Activated CD4-positive, alpha-beta T cell treated with anti-CD3 and anti-CD28 coated beads, Interleukin-2, amount 10 ng/mL, durations not matched to agents 7 days and 5 days (primary cell): ENCODE measurements around the gene BMP2K. TPM values are rescaled to one million over a fixed set of nuclear protein-coding genes. Genes with fewer than 3 reads are reported as not detected.

Experiments used
- CTCF ChIA-PET: fragments of 350-600 bp; sonication (Branson Sonifier 250); formaldehyde crosslinking; loops from one replicate; lab custom pipeline; 2021; ENCODE audit warnings: antibody characterized with exemption; lab: Charles Lee
- POLR2A ChIA-PET: fragments of 350-600 bp; sonication (Branson Sonifier 250); formaldehyde crosslinking; loops from one replicate; lab custom pipeline; 2021; ENCODE audit warnings: antibody characterized with exemption; lab: Charles Lee
- DNase-seq: peaks from one replicate; pipeline ENCODE4 v3.0.0-alpha.2; 2020
- H3K27ac Mint-ChIP-seq: one replicate; pipeline ENCODE4 v1.8.0; 2021; ENCODE audit warnings: mild to moderate bottlenecking, moderate library complexity, mixed read lengths
- H3K27me3 Mint-ChIP-seq: one replicate; pipeline ENCODE4 v1.8.0; 2021; ENCODE audit warnings: mixed read lengths
- H3K36me3 Mint-ChIP-seq: one replicate; pipeline ENCODE4 v1.8.0; 2021; ENCODE audit warnings: low read depth, mixed read lengths
- H3K4me1 Mint-ChIP-seq: one replicate; pipeline ENCODE4 v1.8.0; 2021; ENCODE audit warnings: mixed read lengths
- H3K4me3 Mint-ChIP-seq: one replicate; pipeline ENCODE4 v1.8.0; 2021; ENCODE audit warnings: mild to moderate bottlenecking, moderate library complexity, mixed read lengths
- H3K9me3 Mint-ChIP-seq: one replicate; pipeline ENCODE4 v1.8.0; 2021; ENCODE audit warnings: mixed read lengths
- total RNA-seq, 2 experiments: library from RNA; stranded (reverse); gene quantifications; one replicate each; pipeline ENCODE4 v1.2.3, GENCODE V29; 2021

BMP2K gene
- total RNA-seq, 2 experiments from 2014 or later = 23.2 to 31.3 TPM

DNA sequence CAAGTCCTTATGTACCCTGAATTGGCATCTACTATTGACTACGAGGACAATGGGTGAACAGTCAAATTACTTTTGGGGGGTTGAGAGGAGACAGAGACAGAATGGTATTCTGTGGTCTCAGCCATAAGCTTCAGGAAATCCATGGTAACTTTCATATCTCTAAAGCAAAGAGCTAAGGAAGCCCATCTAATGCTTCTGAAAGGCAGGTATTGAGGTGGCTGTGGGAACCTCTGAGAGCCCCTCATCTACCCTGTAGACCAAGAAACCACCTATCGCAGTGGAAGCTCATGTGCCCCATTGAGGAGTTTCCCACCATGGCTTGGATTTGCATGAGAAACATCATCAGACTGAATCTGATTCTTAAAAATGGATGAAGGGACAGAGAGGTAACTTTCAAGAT is 23.1 kb upstream of the BMP2K start:
- no peaks in the 10 kb centered on the region for H3K27me3 Mint-ChIP-seq
- no peak overlapping the region for H3K27ac Mint-ChIP-seq
- POLR2A ChIA-PET = no interaction called here
- no peaks in the 10 kb centered on the region for H3K36me3 Mint-ChIP-seq
- no peaks in the 10 kb centered on the region for H3K4me1 Mint-ChIP-seq
- DNase-seq = no peak
- CTCF ChIA-PET = interaction anchor here (1.0 to 1.3 kb wide), 2 partner anchors 9 to 17 kb away, joined by 3 read pairs; no protein-coding TSS in a partner anchor
- H3K9me3 Mint-ChIP-seq = no peaks in the 10 kb centered on the region
- H3K4me3 Mint-ChIP-seq = no peak overlapping the region

DNA sequence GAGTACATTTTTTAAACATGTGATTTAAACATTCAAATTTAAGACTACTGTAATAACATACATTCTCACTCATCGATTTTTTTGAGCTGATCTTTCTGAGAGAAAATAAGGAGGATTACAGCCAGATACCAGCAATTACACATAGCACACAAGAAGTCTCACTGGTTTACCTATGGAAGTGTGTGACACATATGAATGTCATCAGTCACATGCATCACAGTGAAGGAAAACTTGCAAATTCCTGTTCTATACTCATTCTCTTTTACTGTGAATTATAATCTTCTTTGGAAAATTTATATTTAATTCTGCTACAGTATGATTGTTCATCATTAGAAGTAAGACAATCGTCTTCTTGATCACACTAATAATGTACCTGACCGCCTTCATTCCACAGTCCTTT is 21.3 kb upstream of the BMP2K start:
- no peaks in the 10 kb centered on the region for H3K4me1 Mint-ChIP-seq
- ChIA-PET POLR2A (no interaction called here), CTCF (interaction anchor here (0.6 kb wide), 1 partner anchor 33 kb away, joined by 5 read pairs; no protein-coding TSS in a partner anchor)
- DNase-seq = no peak
- H3K36me3 Mint-ChIP-seq = no peaks in the 10 kb centered on the region
- H3K4me3 Mint-ChIP-seq = no peak overlapping the region
- H3K27ac Mint-ChIP-seq = no peak overlapping the region
- H3K27me3 Mint-ChIP-seq = no peaks in the 10 kb centered on the region
- no peaks in the 10 kb centered on the region for H3K9me3 Mint-ChIP-seq

DNA sequence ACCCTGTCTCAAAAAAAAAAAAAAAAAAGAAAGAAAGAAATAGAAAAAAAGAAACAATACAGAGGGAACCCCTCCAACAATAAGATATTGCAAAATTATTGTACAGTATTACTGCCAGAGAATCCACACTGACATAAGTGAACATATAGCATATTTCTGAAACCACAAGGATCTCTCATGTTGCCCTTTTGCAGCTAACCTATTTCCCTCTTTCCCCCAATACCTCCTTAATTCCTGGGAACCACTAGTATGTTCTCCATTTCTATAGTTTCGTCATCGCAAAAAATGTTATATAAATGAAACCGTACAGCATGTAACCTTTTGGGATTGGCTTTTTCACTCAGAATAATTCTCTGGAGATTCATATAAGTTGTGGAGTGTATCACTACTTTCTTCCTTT is 20.0 kb upstream of the BMP2K start:
- Mint-ChIP-seq H3K4me1 (no peaks in the 10 kb centered on the region), H3K4me3 (no peak overlapping the region), H3K27me3 (no peaks in the 10 kb centered on the region), H3K27ac (no peak overlapping the region), H3K36me3 (no peaks in the 10 kb centered on the region), H3K9me3 (peaks cover 2% of the 10 kb centered on the region)
- DNase-seq = no peak
- POLR2A ChIA-PET = no interaction called here
- CTCF ChIA-PET = interaction anchor here (0.6 to 0.7 kb wide), 2 partner anchors 122 to 161 kb away, joined by 3 to 4 read pairs; no protein-coding TSS in a partner anchor

DNA sequence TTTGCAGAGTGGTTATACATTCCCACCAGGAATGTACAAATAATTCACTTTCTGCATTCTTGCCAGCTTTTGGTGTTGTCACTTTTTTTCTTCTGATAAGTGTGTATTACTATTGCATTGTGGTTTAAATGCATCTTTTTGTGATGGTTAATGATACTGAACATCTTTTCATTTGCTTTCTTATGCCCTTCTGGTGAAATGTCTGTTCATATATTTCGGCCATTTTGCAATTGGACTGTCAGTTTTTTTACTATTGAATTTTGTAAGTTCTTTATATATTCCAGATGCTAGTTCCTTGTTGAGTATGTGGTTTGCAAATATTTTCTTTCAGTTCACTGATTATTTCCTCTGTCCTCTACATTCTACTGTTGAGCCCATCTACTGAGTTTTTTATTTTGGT is 19.4 kb upstream of the BMP2K start:
- no peak overlapping the region for H3K4me3 Mint-ChIP-seq
- peaks cover 2% of the 10 kb centered on the region for H3K9me3 Mint-ChIP-seq
- DNase-seq = no peak
- CTCF ChIA-PET = no interaction called here
- H3K27ac Mint-ChIP-seq = no peak overlapping the region
- no peaks in the 10 kb centered on the region for H3K4me1 Mint-ChIP-seq
- H3K36me3 Mint-ChIP-seq = no peaks in the 10 kb centered on the region
- H3K27me3 Mint-ChIP-seq = no peaks in the 10 kb centered on the region
- POLR2A ChIA-PET = no interaction called here

DNA sequence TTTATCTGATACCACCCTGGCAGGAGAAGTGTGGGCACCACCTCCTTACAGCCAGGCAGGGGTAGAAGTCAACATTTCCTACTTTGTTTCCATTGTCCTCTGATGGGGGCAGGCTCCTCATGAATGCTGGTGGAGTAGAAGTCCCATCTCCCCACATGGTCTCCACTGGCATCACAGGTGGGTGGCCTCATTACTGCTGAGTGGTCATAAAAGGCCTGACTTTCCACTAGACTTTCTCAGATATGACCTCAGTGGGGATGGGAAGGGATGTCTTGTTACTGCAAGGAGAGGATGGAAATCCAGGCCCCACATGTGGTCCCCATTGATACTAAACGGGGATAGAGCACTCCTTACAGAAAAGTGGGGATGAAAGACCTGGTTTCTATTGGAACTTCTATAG is 18.6 kb upstream of the BMP2K start:
- Mint-ChIP-seq H3K4me1 (no peaks in the 10 kb centered on the region), H3K36me3 (no peaks in the 10 kb centered on the region), H3K4me3 (no peak overlapping the region), H3K9me3 (peaks cover 2% of the 10 kb centered on the region), H3K27me3 (no peaks in the 10 kb centered on the region), H3K27ac (no peak overlapping the region)
- CTCF ChIA-PET = no interaction called here
- no peak for DNase-seq
- POLR2A ChIA-PET = no interaction called here

DNA sequence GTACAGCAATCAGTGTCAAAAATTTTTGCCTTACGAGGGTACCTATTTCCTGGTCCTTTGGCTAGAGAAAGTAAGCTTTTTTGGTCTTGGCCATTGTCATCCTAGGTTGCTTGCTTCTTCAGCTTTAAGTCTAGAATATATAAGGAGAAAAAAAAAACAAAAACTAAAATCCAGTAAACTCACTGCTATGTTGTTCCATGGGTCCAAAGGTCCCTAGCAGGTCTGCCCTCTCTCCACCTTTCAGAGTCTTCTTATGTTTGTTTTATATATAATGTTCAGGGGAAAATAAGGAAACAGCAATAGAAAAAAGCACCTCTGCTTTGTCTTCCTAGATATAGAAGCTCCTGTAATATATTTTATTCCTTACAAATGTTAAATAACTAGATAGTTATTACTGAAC is 18.1 kb upstream of the BMP2K start:
- no peaks in the 10 kb centered on the region for H3K4me1 Mint-ChIP-seq
- no peak overlapping the region for H3K4me3 Mint-ChIP-seq
- H3K27ac Mint-ChIP-seq = no peak overlapping the region
- no peaks in the 10 kb centered on the region for H3K27me3 Mint-ChIP-seq
- POLR2A ChIA-PET = no interaction called here
- CTCF ChIA-PET = no interaction called here
- H3K36me3 Mint-ChIP-seq = no peaks in the 10 kb centered on the region
- peaks cover 2% of the 10 kb centered on the region for H3K9me3 Mint-ChIP-seq
- no peak for DNase-seq

DNA sequence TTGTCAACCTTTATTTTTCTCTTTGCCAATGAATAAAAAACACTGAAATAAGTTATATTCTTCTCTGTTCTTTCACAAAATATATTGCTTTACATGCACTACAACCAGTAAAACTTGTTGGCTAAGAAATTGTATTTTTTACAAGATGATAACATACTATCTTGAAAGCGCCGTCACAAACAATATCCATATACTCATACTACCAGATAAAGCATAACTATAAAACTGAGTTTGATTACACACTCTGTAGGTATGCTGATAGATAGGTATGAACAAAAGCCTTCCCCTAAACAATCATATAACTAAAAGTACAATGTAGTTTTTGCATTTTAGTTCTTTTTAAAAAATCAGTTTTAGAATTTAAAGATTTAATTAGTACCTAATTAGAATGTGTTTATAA is 13.6 kb upstream of the BMP2K start:
- no peaks in the 10 kb centered on the region for H3K36me3 Mint-ChIP-seq
- no peak for DNase-seq
- H3K9me3 Mint-ChIP-seq = peaks cover 2% of the 10 kb centered on the region
- H3K4me3 Mint-ChIP-seq = no peak overlapping the region
- ChIA-PET POLR2A (no interaction called here), CTCF (interaction anchor here (1.3 kb wide), 1 partner anchor 9 kb away, joined by 3 read pairs; no protein-coding TSS in a partner anchor)
- no peak overlapping the region for H3K27ac Mint-ChIP-seq
- peaks cover 2% of the 10 kb centered on the region for H3K27me3 Mint-ChIP-seq
- peaks cover 3% of the 10 kb centered on the region for H3K4me1 Mint-ChIP-seq

DNA sequence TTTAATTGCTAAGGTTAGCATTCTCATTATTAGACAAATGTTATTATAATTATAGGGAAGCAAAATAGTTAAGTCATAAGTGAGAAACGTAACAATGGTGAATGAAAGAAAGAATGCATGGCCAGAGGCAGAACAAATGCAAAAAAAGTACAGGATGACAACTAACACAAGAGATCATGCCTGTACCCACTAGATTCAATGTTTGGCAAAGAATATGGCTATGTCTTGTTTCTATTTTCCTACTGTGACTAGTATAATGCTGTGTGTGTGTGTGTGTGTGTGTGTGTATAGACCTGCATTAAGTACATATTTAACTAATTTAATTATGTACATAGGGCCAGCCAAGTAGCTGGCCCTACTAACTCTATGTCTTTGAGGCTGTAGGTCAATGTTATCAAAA is 12.9 kb upstream of the BMP2K start:
- peaks cover 2% of the 10 kb centered on the region for H3K9me3 Mint-ChIP-seq
- H3K36me3 Mint-ChIP-seq = no peaks in the 10 kb centered on the region
- ChIA-PET CTCF (no interaction called here), POLR2A (no interaction called here)
- no peak for DNase-seq
- no peak overlapping the region for H3K27ac Mint-ChIP-seq
- H3K4me3 Mint-ChIP-seq = no peak overlapping the region
- H3K27me3 Mint-ChIP-seq = peaks cover 2% of the 10 kb centered on the region
- peaks cover 10% of the 10 kb centered on the region for H3K4me1 Mint-ChIP-seq

DNA sequence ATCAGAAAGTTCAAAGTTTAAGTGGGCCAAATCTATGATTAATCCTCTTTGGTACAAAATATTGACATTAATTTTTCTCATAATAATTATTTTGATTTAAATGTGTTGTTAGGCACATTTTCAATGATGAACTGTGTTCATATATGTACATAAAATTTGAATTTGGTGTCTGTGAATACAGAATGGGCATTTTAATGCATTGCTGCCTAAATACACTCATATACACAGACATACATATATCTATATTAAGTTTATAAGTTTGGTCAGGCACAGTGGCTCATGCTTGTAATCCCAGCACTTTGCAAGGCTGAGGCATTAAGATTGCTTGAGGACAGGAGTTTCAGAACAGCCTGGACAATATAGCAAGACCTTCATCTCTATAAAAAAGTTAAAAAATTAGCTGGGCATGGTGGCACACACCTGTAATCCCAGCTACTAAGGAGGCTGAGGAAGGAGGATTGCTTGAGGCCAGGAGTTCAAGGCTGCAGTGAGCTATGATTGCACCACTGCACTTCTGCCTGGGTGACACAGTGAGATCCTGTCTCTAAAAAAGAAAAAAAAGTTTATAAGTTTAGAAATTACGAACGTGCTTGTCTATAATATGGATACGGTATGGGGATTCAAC is 12.3 kb upstream of the BMP2K start:
- Mint-ChIP-seq H3K4me1 (peaks cover 14% of the 10 kb centered on the region), H3K4me3 (no peak overlapping the region), H3K27me3 (peaks cover 2% of the 10 kb centered on the region), H3K27ac (no peak overlapping the region), H3K36me3 (no peaks in the 10 kb centered on the region), H3K9me3 (peaks cover 2% of the 10 kb centered on the region)
- POLR2A ChIA-PET = no interaction called here
- CTCF ChIA-PET = no interaction called here
- DNase-seq = no peak

DNA sequence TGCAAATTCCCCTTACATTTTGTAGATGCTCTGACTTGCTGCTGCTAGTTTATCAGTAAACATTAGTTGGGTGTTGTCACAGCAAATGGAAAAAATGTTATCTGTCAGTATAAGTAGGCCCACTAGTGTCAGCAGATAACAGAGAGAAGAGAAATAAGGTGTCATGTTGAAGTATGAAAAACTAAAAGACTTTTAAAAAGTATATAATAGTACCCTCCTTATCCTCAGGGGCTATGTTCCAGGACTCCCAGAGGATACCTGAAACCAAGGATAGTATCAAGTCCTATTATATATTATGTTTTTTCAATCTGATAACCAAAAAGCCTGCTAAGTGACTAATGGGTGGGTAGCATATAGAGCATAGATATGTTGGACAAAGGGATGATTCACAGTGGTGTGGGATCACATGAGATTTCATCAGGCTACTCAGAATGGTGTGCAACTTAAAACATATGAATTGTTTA is 11.6 kb upstream of the BMP2K start:
- H3K4me3 Mint-ChIP-seq = no peak overlapping the region
- peaks cover 19% of the 10 kb centered on the region for H3K4me1 Mint-ChIP-seq
- H3K9me3 Mint-ChIP-seq = peaks cover 2% of the 10 kb centered on the region
- peaks cover 2% of the 10 kb centered on the region for H3K27me3 Mint-ChIP-seq
- CTCF ChIA-PET = no interaction called here
- no peaks in the 10 kb centered on the region for H3K36me3 Mint-ChIP-seq
- no peak for DNase-seq
- H3K27ac Mint-ChIP-seq = no peak overlapping the region
- POLR2A ChIA-PET = no interaction called here

DNA sequence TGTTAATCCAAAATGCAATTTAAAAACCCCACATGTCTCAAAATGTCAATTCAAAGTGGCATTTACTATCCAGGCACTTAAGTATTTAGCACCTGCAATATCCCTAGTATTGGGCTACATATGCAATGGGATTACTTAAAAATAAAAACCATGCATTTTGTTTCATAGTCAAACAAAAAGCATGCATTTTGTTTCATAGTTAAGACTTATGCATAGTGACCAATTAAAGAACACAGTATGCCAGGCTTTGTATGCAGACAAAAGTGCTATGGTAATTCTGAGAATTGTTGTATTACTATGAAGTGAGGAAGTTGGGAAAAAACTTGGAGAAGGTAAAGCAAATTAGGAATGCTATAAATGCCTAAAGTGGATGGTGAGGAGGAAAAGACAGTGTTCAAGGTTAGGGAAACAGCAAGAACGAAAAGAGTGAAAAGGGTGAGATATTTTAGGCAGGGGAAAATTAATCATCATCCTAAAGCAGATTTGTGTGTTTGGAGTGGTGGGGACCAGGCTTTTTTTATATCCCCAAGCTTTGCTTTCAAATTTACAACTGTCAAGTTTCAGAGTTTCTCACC is 10.6 kb upstream of the BMP2K start:
- no peak for DNase-seq
- no peaks in the 10 kb centered on the region for H3K36me3 Mint-ChIP-seq
- H3K9me3 Mint-ChIP-seq = no peaks in the 10 kb centered on the region
- peaks cover 2% of the 10 kb centered on the region for H3K27me3 Mint-ChIP-seq
- ChIA-PET POLR2A (interaction anchor here (0.8 kb wide), 1 partner anchor 114 kb away, joined by 4 read pairs; no protein-coding TSS in a partner anchor), CTCF (no interaction called here)
- H3K4me3 Mint-ChIP-seq = no peak overlapping the region
- peaks cover 26% of the 10 kb centered on the region for H3K4me1 Mint-ChIP-seq
- no peak overlapping the region for H3K27ac Mint-ChIP-seq

DNA sequence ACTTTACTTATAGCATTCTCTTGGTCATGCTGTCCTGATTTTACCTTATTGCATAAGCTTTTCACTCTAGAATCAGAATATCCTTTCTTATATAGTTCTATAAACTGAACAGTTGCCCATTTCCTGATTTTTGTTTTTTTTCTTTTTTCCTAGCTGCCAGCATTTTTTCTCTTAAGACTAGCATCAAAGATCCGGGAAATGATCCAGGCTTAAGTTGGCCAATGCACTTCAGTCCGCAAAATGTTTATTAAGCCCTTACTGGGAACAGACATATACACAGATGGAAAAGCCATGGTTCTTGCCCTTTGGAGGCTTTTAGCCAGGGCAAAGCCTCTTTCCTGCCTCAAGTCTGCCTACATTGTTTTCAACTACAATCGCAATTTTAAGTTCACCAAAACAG is 10.1 kb upstream of the BMP2K start:
- no peak overlapping the region for H3K4me3 Mint-ChIP-seq
- peaks cover 2% of the 10 kb centered on the region for H3K27me3 Mint-ChIP-seq
- CTCF ChIA-PET = no interaction called here
- DNase-seq = no peak
- POLR2A ChIA-PET = interaction anchor here (0.8 kb wide), 1 partner anchor 114 kb away, joined by 4 read pairs; no protein-coding TSS in a partner anchor
- peaks cover 28% of the 10 kb centered on the region for H3K4me1 Mint-ChIP-seq
- no peak overlapping the region for H3K27ac Mint-ChIP-seq
- H3K9me3 Mint-ChIP-seq = no peaks in the 10 kb centered on the region
- no peaks in the 10 kb centered on the region for H3K36me3 Mint-ChIP-seq

DNA sequence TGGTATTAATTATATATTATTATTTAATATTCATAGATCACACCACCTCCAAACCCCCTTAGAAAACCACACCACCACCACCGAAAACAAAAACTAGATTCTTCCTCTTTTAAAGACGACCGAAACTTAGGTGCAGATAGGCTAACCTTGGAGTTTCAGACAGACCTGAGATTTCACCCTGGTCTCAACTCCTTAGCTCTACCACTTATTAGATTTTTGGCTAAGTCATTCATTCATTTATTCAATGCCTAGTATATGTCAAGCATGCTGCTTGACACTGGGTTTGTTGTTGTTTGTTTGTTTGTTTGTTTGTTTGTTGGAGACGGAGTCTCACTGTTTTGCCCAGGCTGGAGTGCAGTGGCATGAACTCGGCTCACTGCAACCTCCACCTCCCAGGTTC is 9.5 kb upstream of the BMP2K start:
- peaks cover 2% of the 10 kb centered on the region for H3K27me3 Mint-ChIP-seq
- no peaks in the 10 kb centered on the region for H3K36me3 Mint-ChIP-seq
- H3K4me1 Mint-ChIP-seq = peaks cover 29% of the 10 kb centered on the region
- no peak for DNase-seq
- POLR2A ChIA-PET = interaction anchor here (0.8 kb wide), 1 partner anchor 115 kb away, joined by 4 read pairs; no protein-coding TSS in a partner anchor
- no peak overlapping the region for H3K27ac Mint-ChIP-seq
- no peak overlapping the region for H3K4me3 Mint-ChIP-seq
- CTCF ChIA-PET = no interaction called here
- H3K9me3 Mint-ChIP-seq = no peaks in the 10 kb centered on the region
